Iris pigment epithelial cell (primary cell): ENCODE results near the gene PCGF5.
"Not testable (repeated sequence)": the region's sequence is repeated elsewhere in the genome, so short reads cannot be mapped to it uniquely, and the experiment has no call there.

Source experiments
- DNase-seq: peaks from one replicate; pipeline ENCODE4 v3.0.0-alpha.2; 2011; ENCODE audit warnings: low read depth

Gene PCGF5

GRCh38 chr10:91286572-91286971 lies 66.1 kb downstream of the PCGF5 start:
- DNase-seq, result no peak

DNA sequence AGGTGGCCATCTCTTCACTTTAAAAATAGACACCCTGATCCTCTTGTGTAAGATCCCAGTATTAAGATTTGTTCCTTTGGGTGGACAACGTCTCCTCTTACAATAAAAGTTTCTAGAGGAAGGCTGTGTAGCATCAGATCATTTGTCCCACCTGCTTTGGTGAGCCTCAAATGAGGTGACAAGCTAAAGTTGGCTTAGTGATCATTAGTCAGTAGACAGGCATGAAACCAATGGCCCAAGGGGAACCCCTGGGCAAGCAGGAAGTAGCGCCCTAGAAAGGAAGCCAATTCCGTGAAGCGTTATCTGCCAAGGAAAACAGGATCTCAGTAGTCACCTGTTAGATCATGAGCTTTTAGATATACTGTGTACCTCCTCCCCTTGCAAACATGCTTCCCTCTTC lies 66.8 kb downstream of the PCGF5 start:
- DNase-seq, result peak; percentile 16

DNA sequence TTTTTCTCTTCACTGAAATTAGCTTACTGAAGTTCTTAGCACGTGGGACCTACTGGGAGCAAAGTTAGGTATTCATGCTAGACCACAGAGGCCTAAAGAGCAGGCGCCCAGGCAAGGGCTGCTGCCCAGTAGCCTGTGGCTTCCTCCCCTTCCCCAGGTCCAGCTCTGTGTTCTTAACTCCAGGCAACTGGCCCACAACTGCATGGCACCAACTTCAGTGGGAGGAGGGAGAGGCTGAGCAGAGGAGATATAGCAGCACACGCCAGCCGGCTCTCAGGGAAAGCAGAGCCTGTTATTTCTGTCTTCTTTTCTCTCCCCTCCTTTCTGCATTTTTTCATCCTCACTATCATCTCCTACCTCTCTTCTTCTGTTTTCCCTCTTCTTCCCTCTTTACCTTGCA lies 67.4 kb downstream of the PCGF5 start:
- no peak for DNase-seq

DNA sequence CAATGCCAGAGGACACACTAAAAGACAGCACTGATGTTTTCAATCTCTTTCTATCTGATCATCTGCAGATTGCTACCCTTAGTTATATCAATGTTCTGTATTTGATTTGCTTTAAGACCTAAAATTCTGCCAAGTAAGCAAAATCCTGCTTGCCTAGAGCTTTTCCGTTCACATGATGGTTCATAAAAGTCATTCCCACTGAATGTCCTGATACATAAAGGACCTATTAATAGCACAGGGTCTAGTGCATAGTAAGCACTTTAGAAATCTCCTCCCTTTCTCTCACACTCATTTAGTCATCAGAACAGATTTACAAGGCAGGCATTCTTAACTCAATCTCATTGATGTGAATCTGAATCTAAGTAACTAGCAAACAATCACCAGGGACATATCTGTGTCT lies 68.8 kb downstream of the PCGF5 start:
- DNase-seq, result no peak

GRCh38 chr10:91290607-91291006 lies 70.1 kb downstream of the PCGF5 start:
- DNase-seq, result no peak

- DNase-seq, result no peak
These were observed 73.9 kb downstream of the PCGF5 start for GRCh38 chr10:91294134-91294906.

DNA sequence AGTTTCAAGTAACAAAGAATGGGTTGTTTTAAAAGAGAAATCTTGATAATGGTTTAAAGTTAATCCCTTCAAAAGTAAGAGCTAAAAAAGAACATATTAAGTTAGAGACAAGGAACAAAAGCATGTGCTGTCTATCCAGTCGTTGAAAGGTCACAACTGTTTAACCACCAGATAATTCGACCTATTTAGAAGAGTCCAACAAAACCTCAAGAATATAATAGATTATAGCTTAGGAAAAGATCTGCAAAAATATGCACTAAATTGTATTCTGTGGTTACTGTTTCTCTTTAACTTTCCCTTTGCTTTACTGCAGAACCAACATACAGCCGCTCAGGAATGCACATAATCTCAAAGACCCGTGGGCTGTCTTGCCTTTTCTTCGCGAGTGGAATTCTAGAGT lies 74.9 kb downstream of the PCGF5 start:
- no peak for DNase-seq

GRCh38 chr10:91296471-91296870 lies 76.0 kb downstream of the PCGF5 start:
- peak; percentile 17 for DNase-seq

DNA sequence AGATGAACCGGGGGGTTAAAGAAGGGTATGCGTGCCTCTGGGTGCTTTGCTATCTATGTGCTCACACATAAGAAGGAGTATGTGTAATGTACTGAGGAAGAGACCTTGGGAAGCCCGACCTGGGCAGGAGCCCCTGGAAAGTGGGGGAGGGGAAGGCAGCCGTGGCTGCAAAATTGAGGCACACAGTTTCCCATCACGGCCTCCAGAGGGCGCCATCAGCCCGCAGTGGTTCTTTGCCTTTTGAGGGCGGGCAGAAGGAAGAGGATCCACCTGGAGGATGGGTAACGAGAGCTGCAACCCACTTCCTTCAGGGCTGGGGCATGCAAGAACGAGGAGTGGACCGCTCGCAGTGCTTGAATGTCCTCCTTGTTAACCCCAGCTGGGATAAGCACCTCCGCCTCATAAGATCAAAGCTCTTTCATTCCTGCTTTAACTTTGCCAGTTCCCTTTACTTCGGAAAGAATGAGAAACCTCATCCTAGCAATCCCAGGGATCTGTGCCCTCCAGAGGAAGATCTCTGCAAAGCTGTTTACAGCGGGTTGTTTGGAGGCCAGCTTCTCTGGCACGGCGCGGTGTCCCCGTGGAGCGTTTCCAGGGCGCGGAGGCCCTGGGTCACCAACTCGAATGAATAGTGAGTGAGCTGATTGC lies 77.9 kb downstream of the PCGF5 start:
- peak; percentile 68 for DNase-seq

- DNase-seq, result no peak
These were observed 79.6 kb downstream of the PCGF5 start for GRCh38 chr10:91299999-91300575.

DNA sequence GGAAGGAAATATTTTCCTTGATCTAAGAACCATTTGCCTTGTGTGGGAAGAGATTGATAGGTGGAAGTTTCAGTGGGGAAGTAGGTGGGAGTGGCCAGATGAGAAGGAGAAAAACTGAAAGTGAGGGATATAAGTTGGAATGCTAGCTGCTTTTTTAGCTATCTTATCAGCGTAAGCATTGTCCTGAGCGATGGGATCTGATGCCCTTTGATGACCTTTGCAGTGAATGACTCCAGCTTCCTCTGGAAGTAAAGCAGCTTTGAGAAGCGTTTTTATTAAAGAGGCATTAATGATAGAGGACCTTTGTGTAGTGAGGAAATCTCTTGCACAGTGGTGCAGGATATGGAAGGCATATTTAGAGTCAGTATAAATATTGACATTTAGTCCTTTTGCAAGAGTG lies 82.5 kb downstream of the PCGF5 start:
- not testable (repeated sequence) for DNase-seq

DNA sequence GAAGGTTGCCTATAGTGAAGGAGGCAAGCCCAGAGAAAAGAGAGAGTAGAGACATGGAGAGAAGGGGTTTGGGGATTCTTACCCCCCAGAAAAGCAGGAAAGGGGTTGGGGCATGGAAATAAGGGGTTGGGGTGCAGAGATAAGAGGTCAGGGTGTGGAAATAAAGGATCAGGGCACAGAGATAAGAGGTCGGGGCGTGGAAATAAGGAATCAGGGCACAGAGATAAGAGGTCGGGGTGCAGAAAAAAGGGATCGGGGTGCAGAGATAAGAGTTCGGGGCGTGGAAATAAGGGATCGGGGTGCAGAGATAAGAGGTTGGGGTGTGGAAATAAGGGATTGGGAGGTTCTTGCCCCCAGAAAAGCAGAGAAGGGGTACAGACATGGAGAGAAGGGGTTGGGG lies 85.5 kb downstream of the PCGF5 start:
- not testable (repeated sequence) for DNase-seq

DNA sequence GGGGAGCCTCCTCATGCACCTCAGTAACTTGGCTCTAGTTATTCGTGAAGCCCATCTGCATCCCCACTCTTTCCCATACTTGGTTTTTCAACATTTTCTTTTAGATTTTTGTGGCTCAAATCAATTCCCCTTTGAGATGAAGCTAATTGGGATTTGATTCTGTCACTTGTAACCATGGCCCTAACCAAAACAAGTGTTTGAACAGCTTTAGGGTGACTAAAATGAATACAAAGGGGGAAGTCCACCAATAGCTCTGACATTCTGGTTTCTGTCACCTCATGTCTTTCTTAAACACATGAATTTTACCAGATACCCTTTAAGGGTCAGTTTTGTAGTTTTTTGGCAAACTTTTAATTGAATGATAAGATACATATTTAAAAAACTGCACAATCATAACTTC lies 87.0 kb downstream of the PCGF5 start:
- no peak for DNase-seq

DNA sequence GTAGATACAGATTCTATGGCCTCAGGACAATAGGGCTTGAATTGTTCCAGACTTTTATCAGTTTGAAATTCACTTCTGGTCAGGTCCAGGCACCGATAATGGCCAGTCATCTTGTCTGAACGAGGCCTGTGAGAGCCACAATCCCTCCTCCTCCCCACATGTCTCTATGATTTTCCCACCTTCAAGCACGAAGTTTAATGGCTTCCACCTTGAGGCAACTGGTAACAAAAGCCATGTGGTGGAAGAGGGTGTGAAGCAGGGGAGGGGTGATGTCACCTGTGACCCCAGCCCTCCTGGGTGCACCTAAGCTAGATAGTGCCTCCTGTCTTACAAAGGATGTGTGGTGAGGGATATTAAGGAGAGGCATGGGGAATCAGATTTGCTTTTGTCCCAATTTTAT lies 89.2 kb downstream of the PCGF5 start:
- no peak for DNase-seq

GRCh38 chr10:91311601-91312381 lies 91.3 kb downstream of the PCGF5 start:
- DNase-seq, result peak; percentile 38

DNA sequence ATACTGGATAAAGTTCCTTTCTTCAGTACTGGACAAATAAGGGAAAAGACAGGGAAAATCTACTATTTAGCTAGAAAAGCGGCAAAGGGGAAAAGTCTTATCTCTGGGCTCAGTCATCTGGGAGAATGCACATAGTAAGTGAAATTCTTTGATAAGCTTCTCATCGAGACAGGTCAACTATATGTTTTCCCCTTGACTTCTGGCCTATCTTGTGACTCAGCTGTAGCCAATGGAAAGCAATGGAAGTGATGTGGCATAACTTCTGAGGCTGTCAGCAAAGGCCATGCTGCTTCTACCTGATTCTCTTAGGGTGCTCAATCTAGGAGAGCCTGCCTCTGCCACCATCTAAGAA lies 91.9 kb downstream of the PCGF5 start:
- peak; percentile 12 for DNase-seq

- DNase-seq, result peak; percentile 92
These were observed 93.5 kb downstream of the PCGF5 start for GRCh38 chr10:91313796-91314485.

- peak; percentile 25 for DNase-seq
These were observed 96.0 kb downstream of the PCGF5 start for GRCh38 chr10:91316486-91316885.

DNA sequence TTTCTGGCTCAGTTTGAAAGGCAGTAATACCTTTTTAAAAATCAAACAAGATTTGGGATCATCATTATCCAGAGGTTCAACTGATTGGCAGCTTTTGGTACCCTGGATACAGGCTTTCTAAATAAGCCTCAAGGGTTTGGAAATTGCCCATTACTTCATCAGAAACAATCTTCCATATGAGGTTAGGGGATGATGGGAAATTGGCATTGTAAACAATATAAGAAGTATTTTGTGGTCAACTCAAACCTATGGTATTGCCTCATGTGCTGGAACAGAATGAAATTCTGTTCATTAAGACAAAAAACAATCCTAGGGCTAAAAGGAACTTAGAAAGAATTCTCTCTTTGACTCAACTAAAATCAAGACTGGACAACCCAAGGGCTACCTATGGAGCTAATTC lies 97.1 kb downstream of the PCGF5 start:
- peak; percentile 67 for DNase-seq

DNA sequence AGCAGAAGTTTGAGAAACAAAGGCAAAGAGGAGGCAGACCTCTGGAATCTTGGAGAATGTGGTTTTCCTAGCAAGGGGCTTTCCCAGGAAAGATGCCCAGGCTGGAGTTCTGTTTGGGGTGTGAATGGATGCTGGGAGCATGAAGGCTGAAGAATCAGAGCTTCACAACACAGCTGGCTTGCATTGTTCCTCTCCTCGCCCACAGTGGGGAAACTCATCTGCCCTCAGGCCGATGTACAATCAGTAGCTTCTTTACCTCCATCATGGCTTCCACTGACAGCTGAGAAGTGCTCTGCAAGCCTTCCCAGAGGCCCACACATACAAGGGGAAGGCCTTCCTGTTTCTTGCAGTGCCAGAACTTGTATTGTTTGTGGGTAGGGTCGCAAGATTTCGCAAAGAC lies 98.9 kb downstream of the PCGF5 start:
- no peak for DNase-seq

DNA sequence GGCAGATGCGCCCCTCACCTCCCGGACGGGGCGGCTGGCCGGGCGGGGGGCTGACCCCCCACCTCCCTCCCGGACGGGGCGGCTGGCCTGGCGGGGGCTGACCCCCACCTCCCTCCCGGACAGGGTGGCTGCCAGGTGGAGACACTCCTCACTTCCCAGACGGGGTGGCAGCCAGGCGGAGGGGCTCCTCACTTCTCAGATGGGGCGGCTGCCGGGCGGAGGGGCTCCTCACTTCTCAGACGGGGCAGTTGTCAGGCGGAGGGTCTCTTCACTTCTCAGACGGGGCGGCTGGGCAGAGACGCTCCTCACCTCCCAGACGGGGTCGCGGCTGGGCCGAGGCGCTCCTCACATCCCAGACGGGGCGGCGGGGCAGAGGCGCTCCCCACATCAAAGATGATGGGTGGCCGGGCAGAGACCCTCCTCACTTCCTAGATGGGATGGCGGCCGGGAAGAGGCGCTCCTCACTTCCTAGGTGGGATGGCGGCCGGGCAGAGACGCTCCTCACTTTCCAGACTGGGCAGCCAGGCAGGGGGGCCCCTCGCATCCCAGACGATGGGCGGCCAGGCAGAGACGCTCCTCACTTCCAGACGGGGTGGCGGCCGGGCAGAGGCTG lies 102.9 kb downstream of the PCGF5 start:
- not testable (repeated sequence) for DNase-seq
